HG03558 (cell line): ENCODE results near the gene TCP11L2.

ENCODE experiments used
- ATAC-seq: cut with Tn5 transposase; IDR thresholded peaks from one replicate; pipeline ENCODE4 v1.9.1; 2021; ENCODE audit warnings: moderate number of reproducible peaks; ENCODE audit not compliant: unreplicated experiment; ENCODE audit errors: extremely low read depth

Gene TCP11L2

DNA sequence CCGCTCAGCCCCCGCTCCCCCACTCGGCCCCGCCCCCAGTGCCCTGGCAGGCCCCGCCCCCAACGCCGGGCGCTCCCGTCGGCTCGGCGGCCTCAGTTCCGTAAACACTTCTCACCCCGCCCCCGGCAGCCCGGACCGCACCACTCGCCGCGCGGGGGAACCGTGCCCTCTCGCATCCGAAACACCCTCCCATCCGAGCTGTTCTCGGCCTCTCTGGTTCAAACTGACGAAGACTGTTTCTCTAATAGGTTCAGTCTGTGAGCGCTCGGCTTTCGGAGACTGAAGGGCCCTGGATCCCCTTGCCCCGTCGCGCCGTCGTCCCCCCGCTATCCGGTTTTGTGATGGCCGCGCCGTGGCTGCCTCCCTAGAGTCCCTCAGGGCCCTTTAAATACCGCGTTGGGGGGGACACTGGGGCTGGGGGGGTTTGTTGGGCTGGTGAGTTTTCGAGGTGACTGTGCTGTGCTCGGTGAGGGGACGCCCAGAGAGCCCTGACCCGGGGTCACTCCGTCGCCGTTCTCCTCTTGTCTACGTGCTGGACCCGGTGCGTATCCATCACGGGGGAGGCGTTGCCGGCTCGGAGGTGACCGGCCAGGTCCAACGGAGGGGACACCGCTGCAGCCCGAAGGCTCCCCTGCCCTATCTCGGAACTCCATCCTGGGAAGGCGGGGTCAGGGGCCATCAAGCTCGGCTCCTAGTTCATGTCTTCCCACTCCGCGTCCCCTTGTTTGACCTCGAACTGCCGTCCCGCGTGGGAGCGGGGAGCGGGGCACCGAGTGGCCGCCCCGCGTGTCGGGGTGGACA lies at the start of gene TCP11L2:
TSS of gene TCP11L2 (plus strand) at position 333 of the 801 bp plus-strand sequence. CDS start 8,343 bp downstream, outside the sequence.
- ATAC-seq = no peak

GRCh38 chr12:106254724-106255123 lies 47.8 kb upstream of the TCP11L2 start:
- ATAC-seq = no peak

GRCh38 chr12:106255493-106255892 lies 47.0 kb upstream of the TCP11L2 start:
- no peak for ATAC-seq

- ATAC-seq = no peak
Measured at GRCh38 chr12:106255952-106256351, 46.6 kb upstream of the TCP11L2 start.

DNA sequence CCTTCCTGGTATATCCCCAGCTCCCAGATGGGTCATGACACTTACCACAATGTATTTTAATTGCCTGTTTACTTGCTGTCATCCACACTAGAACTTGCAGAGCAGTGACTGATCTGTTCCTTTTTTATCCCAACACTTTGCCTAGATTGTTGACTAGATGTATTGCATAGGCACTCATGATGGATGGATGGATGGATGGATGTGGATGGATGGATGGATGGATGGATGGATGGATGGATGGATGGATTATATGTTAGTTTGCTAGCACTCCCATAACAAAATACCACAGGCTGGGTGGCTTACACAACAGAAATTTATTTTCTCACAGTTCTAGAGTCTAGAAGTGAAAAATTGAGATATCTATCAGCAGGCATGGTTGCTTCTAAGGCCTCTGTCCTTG lies 46.0 kb upstream of the TCP11L2 start:
- ATAC-seq = no peak

GRCh38 chr12:106258226-106258625 lies 44.3 kb upstream of the TCP11L2 start:
- no peak for ATAC-seq

DNA sequence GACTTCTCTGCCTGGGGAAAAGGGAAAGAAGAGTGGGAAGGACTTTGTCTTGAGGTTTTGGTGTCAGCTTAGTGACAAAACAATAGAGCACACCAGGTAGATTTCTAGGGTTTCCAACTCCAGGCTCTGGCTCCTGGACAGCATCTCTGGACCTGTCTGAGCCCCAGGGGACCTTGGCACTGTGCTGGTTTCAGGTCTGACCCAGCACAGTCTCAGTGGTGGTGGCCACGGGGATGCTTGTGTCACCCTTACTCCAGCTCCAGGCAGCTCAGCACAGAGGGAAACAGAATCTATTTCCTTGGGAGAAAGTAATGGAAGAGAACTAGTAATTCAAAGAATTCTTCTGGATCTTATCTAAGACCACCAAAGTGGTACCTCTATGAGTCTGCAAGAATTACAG lies 43.6 kb upstream of the TCP11L2 start:
- ATAC-seq = no peak

- no peak for ATAC-seq
Measured at GRCh38 chr12:106265116-106265515, 37.4 kb upstream of the TCP11L2 start.

- ATAC-seq = no peak
Measured at GRCh38 chr12:106267535-106267934, 35.0 kb upstream of the TCP11L2 start.

- ATAC-seq = no peak
Measured at GRCh38 chr12:106269150-106269771, 33.3 kb upstream of the TCP11L2 start.

GRCh38 chr12:106271575-106272505 lies 30.7 kb upstream of the TCP11L2 start:
- ATAC-seq = no peak

DNA sequence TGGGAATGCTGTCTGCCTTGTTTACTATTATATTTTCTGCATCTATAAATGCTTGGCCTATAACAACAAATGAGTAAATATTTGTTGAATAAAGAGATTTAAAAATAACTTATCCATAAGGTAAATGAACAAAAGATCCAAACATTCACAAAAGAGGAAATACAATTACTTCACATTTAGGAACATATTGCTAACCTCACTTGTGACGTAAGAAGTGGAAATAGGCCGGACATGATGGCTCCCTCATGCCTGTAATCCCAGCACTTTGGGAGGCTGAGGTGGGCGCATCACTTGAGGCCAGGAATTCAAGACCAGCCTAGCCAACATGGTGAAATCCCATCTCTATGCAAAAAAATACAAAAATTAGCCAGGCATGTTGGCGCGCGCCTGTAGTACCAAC lies 29.0 kb upstream of the TCP11L2 start:
- ATAC-seq = no peak

DNA sequence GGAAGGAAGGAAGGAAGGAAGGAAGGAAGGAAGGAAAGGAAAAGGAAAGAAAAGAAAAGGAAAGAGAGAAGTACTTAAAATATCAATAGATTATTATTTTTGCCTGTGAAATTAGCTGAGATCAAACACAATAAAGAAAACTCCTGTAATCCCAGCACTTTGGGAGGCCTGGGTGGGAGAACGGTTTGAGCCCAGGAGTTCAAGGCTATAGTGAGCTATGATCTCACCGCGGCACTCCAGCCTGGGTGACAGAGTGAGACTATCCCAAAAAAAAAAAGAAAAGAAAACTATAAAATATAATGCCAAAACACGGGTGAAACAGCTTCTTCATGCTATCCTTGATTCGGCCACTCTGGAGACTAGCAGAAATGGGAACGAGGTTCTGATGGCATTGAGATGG lies 28.5 kb upstream of the TCP11L2 start:
- no peak for ATAC-seq

GRCh38 chr12:106274575-106275121 lies 27.9 kb upstream of the TCP11L2 start:
- ATAC-seq = no peak

GRCh38 chr12:106275458-106275857 lies 27.1 kb upstream of the TCP11L2 start:
- ATAC-seq = no peak

GRCh38 chr12:106276032-106276740 lies 26.3 kb upstream of the TCP11L2 start:
- ATAC-seq = no peak

DNA sequence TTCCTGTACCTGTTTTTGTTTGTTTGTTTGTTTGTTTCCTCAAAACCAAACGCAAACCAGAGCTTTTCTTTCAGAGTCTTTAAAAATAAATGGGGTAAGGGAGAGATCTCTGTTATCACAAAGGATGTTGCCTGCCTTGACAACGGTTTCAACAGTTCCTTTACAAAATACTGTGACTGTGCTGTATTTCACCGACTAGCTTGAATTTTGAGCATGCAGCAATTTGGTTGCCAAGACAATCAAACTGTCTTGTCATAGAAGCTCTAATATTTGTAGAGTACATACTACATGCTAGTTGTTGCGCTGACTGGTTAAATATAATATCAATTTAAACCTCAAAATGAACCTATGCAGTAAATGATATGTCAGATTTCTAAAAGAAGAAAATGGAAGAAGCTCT lies 22.4 kb upstream of the TCP11L2 start:
- ATAC-seq = no peak

- ATAC-seq = no peak
Measured at GRCh38 chr12:106281056-106281782, 21.3 kb upstream of the TCP11L2 start.

DNA sequence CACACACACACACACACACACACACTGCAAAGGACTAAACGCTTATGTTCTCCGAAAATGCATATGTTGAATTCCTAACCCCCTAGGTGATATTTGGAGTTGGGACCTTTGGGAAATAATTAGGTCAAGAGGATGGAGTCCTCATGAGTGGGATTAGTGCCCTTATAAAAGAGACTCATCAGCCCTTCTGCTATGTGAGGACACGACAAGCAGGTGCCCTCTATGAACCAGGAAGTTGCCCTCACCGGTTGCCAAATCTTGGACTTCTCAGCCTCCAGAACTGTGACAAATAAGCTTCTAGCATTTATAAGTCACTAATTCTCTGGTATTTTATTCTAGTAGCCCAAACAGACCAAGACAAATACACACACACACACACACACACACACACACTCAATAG lies 20.7 kb upstream of the TCP11L2 start:
- no peak for ATAC-seq
